MM.1S (cell line): ENCODE results near the gene VPS4A.
A peak's percentile ranks its signal among the peaks of the same experiment; 100 is the strongest.

Experiments used
- EZH2 ChIP-seq: fragments of 300-600 bp; sonication (generic); optimal IDR thresholded peaks from 2 replicates; pipeline ENCODE3; 2017; ENCODE audit warnings: low read depth, mild to moderate bottlenecking, antibody characterized with exemption, low read length, mixed read lengths
- TF ChIP-seq, protein P1 (sequence below): fragments of 300-600 bp; sonication (generic); IDR thresholded peaks from 2 replicates; pipeline ENCODE4 v1.5.1; 2016; ENCODE audit warnings: antibody characterized with exemption, low read length, mixed read lengths

DNA sequence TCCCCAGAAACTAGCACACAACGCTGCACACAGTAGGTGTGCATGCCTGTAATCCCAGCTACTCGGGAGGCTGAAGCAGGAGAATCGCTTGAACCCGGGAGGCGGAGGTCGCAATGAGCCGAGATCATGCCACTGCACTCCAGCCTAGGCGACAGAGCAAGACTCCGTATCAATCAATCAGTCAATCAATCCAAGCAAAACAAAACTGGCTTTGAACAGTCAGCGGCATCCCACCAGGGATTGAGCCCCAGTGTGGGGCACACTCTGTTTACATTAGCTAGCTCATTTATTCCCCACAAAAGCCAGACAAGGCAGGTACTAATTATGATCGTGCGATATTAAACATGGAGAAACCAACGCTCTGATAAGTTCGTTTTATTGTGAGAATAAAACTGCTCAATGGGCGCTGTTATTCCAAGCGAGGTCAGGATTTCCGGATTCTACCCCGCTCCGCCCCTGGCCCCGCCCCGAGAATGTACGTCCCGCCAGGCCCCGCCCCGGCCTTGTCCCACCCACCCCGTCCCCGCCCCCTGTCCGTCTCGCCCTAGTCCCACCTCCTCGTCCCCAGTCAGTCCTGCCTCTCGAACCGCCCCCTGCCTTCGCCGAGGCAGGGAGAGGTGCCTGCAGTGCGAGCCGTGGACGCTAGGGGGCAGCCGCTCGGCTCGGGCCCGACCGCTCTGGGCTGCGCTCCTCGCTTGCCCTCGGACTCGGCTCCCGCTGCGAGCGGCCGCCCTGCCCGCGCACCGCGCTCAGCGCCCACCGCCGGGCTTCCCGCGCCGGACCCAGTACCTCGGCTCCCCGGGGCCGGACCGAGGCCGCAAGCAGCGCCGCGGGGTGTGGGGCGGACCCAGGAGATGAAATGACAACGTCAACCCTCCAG is at the start of gene VPS4A:
- TF ChIP-seq, protein P1, sequence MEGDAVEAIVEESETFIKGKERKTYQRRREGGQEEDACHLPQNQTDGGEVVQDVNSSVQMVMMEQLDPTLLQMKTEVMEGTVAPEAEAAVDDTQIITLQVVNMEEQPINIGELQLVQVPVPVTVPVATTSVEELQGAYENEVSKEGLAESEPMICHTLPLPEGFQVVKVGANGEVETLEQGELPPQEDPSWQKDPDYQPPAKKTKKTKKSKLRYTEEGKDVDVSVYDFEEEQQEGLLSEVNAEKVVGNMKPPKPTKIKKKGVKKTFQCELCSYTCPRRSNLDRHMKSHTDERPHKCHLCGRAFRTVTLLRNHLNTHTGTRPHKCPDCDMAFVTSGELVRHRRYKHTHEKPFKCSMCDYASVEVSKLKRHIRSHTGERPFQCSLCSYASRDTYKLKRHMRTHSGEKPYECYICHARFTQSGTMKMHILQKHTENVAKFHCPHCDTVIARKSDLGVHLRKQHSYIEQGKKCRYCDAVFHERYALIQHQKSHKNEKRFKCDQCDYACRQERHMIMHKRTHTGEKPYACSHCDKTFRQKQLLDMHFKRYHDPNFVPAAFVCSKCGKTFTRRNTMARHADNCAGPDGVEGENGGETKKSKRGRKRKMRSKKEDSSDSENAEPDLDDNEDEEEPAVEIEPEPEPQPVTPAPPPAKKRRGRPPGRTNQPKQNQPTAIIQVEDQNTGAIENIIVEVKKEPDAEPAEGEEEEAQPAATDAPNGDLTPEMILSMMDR, result peak; percentile 63
- TF ChIP-seq EZH2, result no peak
